ENCODE results near the gene FBXO10.

Gene FBXO10

DNA sequence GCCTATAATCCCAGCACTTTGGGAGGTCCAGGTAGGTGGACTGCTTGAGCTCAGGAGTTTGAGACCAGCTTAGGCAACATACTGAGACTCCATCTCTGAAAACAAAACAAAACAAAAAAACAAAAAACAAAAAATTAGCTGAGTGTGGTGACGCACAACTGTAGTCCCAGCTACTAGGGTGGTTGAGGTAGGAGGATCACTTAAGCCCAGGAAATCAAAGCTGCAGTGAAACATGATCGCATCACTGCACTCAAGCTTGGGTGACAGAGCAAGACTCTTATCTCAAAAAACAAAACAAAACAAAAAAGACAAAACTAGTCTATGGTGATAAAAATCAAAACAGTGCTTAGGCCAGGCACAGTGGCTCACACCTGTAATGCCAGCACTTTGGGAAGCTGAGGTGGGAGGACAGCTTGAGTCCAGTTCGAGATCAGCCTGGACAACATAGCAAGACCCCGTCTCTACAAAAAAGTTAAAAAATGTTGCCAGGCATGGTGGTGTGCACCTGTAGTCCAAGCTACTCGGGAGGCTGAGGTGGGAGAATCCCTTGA, 28.8 kb downstream of the FBXO10 start:
- TF ChIP-seq, protein P1, sequence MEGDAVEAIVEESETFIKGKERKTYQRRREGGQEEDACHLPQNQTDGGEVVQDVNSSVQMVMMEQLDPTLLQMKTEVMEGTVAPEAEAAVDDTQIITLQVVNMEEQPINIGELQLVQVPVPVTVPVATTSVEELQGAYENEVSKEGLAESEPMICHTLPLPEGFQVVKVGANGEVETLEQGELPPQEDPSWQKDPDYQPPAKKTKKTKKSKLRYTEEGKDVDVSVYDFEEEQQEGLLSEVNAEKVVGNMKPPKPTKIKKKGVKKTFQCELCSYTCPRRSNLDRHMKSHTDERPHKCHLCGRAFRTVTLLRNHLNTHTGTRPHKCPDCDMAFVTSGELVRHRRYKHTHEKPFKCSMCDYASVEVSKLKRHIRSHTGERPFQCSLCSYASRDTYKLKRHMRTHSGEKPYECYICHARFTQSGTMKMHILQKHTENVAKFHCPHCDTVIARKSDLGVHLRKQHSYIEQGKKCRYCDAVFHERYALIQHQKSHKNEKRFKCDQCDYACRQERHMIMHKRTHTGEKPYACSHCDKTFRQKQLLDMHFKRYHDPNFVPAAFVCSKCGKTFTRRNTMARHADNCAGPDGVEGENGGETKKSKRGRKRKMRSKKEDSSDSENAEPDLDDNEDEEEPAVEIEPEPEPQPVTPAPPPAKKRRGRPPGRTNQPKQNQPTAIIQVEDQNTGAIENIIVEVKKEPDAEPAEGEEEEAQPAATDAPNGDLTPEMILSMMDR (IDR thresholded peaks at IDR 0.05; ENCODE audit: low read depth, low read length, missing control alignments), result no peak
- H3K4me3 ChIP-seq (ENCODE audit: low read depth, low read length), result no peak overlapping the region
- in situ Hi-C loops (cut with HindIII; ENCODE audit: low sequenced_read_pairs), result no loop called here
- no peak for DNase-seq (ENCODE audit: low read depth)

DNA sequence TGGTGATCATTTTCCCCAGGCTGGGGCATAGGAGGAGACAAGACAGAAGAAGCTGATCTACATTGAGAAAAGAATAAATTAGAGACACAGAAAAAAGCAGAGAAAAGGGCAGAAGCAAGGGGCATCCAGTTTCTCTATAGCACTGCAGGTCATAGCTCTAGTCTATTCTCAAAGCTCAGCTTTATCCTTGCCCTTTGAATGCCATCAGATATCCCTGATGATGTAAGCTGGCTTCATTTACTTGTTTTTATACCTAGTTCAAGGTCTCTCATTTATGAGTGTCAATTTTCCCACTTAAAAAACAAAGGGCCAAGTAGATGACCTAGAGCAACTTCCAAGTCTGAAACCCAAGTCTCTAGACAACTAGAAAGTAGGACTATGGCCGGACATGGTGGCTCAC, 32.7 kb downstream of the FBXO10 start:
- H3K4me3 ChIP-seq (ENCODE audit: low read depth, low read length), result no peak overlapping the region
- in situ Hi-C loops (cut with HindIII; ENCODE audit: low sequenced_read_pairs), result no loop called here
- no peak for DNase-seq (ENCODE audit: low read depth)
- TF ChIP-seq, protein P1 (IDR thresholded peaks at IDR 0.05; ENCODE audit: low read depth, low read length, missing control alignments), result no peak

DNA sequence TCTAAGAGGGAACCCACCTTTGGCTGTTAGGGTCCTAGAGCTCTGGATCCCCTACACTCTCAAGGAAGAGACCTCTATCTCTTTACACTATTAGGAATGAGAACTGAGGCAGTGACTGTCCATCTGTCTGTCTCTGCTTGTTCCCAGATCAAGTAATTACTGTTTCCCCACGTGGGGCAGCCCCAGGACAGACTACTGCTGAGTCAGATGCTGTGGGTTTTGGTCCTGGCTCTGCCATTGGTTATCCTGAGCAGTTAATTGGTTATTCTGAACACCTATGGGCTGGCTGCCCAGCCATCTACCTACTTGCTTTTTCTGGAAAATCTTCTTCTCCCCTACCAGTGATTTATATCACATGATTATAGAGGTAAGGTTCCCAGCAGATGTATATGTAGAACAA, 33.3 kb downstream of the FBXO10 start:
- DNase-seq (ENCODE audit: low read depth), result no peak
- no peak overlapping the region for H3K4me3 ChIP-seq (ENCODE audit: low read depth, low read length)
- in situ Hi-C loops (cut with HindIII; ENCODE audit: low sequenced_read_pairs), result no loop called here
- TF ChIP-seq, protein P1 (IDR thresholded peaks at IDR 0.05; ENCODE audit: low read depth, low read length, missing control alignments), result no peak

DNA sequence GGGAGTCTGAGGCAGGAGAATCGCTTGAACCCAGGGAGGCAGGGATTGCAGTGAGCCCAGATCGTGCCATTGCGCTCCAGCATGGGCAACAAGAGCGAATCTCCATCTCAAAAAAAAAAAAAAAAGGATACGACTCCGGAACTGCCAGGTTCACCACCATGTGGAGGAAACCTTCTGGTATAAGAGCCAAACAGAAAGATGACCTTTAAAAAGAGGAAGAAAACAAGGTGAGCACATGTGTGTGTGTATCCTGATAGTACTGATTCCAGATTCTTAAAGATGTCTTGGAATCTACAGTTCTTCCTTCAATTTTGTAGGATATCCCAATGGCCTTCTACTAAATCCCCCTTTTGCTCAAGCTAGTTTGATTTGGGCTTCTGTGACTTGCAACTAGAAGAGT, 33.7 kb downstream of the FBXO10 start:
- in situ Hi-C loops (cut with HindIII; ENCODE audit: low sequenced_read_pairs), result no loop called here
- TF ChIP-seq, protein P1 (IDR thresholded peaks at IDR 0.05; ENCODE audit: low read depth, low read length, missing control alignments), result no peak
- no peak for DNase-seq (ENCODE audit: low read depth)

DNA sequence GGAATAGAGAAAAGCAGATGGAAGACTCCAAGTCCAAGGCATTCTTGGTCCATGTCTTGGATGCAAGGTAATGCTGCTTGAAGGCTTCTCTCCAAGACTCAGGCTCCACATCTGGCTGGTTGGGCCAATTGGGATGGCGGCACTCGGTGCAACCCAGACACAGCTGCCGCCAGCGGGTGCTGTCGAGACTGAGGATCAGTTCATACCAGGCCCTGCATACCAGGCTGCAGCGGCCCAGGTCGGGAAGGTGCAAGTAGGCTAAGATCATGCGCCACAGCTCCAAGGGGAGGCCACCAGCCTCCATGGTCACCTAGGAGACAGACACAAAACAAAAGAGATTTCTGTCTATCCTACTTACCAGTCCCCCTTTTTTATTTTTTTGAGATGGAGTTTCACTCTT, 34.7 kb downstream of the FBXO10 start:
- TF ChIP-seq, protein P1 (IDR thresholded peaks at IDR 0.05; ENCODE audit: low read depth, low read length, missing control alignments), result no peak
- in situ Hi-C loops (cut with HindIII; ENCODE audit: low sequenced_read_pairs), result no loop called here
- H3K4me3 ChIP-seq (ENCODE audit: low read depth, low read length), result no peak overlapping the region
- no peak for DNase-seq (ENCODE audit: low read depth)

More for the DNA sequence above, 33.7 kb downstream of the FBXO10 start:
- no peak overlapping the region for H3K4me3 ChIP-seq (ENCODE audit: low read depth, low read length)

DNA sequence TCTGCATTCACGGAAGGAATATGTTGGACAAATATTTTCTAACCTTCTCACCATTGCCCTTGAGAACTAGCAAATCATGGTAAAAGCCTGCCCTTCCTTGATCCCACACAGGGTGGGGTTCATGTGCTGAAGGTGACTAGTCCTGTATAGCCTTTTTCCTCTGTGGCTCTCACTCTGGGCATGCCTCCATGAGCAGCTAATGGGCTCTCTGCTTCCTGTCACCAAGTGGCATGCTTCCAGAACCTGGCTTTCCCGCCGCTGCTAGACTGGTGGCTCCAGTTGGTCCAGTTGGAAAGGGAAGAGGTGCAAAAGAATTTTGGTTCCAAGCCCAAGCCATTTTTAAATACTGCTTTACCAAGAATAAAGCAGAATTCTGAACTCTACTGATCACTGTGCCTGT, 35.5 kb downstream of the FBXO10 start:
- TF ChIP-seq, protein P1 (IDR thresholded peaks at IDR 0.05; ENCODE audit: low read depth, low read length, missing control alignments), result no peak
- DNase-seq (ENCODE audit: low read depth), result no peak
- in situ Hi-C loops (cut with HindIII; ENCODE audit: low sequenced_read_pairs), result no loop called here
- no peak overlapping the region for H3K4me3 ChIP-seq (ENCODE audit: low read depth, low read length)

Measured in astrocyte of the cerebellum (primary cell).